GM19240 (cell line): ENCODE results near the gene SORCS2.
"Not testable (repeated sequence)": the region's sequence is repeated elsewhere in the genome, so short reads cannot be mapped to it uniquely, and the experiment has no call there.

Experiments
- DNase-seq: peaks from one replicate; pipeline ENCODE4 v3.0.0; 2011; ENCODE audit warnings: low spot score; ENCODE audit not compliant: insufficient read length

Gene SORCS2

DNA sequence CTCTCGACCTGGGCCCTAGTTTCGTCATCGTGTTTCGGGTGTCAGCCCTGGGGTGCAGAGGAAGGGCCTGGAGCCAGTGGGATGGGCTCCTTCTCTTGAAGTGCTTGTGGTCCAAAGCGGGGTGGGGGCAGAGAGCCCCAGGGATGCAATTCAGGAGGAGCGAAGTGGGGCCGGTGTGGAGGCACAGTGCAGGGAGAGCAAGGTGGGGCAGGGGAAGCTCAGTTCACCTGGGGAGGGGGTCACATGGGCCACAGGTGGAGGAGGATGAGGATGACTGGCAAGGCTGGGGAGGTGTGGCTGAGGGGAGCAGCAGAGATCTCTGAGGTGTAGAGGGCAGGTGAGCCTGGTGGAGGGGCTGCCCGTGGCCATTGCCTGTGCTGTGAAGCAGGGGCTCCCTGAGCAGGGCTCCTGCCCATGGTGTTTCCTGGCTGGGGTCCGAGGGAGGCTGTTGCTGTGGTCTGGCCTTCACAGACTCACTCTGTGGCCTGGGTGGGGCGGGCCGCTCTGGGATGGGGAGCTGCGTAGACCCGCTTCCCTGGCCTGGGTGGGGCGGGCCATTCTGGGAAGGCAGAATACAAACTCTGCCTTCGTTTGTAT, 6.9 kb downstream of the SORCS2 start:
- DNase-seq = no peak

DNA sequence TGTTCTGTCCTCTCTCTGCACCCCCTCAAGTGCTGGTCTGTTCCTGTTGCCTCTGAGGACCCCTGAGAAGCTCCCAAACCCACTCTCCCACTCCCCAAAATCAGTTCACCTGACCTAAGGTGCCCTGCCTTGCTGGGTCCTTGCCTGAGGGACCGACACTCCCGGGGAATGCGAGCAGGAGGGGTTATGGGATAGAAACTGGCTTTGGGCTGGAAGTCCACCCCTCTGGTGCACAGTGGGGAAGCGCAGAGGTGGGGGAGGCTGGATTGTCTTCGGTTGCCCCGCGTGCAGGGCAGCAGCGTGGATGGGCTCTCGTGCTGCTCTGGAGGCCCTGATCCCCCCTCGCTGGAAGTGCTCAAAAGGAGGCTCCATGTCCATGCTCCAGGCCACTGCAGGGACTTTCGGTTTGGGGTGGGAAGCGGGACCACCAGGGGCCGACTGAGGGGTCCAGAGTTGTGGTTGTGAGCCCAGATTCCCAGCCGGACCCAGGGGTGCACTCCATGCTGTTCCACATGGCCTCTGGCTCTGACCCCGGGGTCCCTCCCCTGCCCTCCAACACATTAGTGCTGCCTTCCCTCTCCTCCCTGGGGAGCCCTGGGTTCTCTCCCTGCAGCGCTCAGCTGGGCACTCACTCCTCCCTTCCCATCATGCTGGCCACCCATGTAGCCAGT, 7.6 kb downstream of the SORCS2 start:
- no peak for DNase-seq

DNA sequence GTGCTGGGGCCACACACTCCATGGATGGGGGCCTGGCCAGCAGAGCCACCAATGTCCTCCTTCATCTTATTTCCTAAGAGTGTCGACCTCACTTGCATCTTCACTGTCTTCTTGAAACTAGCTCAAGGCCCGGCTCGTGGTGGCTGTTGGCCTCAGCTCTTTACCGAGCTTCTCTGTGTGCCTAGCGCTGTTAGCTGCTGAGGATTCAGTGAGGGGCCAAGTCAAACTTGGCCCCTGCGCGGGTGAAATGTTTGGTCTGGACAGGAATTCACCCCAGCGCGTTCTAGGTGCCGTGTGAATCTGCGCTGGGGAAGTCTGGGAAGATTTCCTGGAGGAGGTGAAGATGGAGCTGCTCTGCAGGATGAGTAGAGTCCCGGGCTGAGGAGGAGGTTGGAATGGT, 8.5 kb downstream of the SORCS2 start:
- DNase-seq = no peak

DNA sequence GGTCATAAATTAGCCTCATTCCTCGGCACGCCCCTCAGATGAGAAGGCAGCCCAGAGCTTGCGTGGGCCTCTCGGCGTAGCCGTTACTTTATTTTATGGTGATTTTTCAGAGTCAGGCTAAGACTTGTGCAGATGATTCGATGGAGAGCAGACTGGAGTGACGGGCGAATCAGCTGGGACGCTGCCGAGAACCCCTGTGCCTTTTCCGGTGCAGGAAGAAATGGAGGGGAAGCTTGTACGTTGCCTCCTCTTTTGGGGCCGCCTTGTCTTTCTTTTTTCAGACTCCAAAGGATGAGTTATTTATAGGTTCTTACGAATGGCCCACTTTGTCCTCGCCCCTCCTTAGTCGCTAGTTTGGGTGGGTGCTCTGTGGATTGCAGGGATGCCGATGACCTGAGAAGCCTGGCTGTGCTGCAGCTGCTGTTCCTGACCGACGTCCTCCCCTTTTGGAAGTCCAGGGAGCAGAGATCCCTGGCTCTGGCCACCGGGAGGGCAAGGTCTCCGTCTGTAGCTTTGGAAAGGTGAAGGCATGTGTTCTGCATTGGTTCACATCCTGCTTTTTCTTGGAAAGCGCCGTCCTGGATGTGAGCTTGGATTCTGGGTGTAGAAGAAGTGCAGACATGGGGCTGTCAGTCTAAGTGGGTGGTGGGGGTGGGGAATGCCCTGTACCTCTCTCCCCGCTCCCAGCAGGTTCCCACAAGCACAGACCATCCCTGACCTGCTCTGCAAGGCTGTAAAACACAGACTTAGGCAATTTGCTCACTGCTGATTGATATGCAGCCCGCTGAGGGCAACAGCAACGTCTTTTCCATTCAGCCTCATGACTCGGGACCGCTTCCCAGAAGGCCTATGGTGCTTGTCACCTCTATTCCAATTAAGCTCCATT, 9.3 kb downstream of the SORCS2 start:
- no peak for DNase-seq

DNA sequence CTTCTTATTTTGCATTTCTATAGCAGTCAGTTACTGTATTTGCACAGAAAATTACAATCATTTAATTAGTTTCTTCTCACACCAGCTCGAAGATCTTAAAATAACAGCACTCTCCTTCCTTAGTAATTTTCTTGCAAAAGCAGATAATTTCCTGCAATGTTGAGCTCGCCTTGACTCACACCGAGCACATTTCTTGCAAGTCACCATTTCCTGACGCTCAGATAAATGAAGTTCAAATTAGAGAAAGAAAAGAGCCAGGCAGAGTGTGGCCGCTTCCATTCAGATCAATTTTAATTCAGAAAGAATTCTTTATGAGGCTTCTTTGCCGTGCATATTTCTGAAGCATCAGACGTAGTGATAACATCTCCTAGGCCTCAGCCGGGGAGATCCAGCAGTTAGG, 10.1 kb downstream of the SORCS2 start:
- DNase-seq = no peak

DNA sequence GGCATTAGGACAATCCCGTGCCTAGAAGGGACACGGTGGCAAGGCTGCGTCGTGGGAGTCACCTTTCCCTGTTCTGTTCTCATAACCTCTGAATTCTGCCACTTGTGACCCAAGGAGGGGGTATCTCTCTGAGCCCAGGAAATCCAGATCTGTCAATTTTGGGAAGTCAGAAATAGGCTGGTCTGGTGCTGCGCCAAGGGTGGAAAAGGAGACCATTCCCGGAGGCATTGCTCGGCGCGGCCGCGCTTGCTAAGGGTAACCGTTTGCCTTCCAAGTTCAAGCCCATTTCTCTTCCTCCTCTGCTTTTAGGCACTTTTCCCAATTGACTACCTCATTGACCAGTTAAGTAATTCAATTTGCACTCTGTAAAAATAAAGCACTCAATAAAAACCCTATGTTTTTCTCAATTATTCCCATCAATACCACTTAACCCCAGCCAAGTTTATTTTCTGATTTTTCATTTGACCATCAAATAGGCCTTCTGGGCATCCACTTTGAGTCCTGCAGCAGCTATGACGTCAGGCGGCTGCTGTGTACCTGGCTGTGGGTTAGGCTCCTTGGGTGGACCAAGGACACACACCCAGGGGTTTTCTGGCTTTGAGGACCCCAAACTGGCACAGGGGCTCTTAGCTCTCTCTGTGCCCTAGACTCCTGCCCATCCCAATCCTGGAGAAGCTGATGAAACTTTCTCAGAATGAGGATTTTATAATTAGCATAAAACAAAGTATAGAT, 12.5 kb downstream of the SORCS2 start:
- no peak for DNase-seq

DNA sequence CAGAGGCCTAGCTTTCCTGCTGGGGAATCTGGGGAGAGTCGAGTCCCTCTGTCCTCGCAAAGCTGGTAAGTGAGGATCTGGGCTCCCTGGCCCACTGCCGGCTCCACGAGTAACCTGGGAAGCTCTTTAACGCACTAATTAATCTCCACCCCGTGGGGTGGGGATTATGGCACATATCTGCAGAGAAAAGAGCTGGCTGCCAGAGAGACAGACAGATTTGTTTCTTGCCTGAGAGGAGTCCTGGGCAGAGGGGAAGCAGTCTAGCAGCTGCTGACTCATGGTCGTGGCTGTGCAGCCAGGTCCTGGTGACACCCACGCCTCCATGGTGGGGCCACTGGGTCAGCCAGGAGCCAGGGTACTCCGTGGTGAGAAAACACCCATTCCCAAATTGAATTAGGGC, 14.0 kb downstream of the SORCS2 start:
- DNase-seq = no peak

DNA sequence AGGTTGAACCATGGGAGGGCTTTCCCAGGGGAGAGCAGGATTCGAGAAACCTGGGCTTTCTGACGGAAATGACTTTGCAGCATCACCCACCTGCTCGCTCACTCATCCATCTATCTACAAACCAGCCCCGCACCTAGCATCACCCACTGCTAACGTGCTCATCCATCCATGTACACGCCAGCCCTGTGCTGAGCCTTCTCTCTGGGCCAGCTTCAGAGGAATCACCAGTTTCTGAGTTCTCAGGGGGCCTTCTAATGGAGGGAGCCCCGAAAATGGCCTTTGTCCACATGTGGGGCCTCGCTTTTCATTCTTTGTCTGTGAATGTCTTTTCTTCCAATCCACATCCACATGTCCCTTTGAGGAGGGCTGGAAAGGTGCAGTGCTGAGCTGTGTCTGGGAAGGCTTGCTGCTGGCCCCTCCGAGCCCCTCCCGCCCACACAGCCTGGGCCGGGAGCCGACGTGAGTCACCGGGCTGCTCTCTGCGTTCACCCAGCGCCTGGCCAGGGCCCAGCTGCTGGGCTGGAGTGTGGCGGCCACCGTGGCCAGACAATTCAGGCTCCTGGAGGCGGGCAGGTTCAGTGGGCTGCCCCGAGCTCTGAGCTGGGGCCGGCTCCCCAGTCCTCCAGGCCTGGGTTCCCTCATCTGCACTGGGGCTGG, 14.7 kb downstream of the SORCS2 start:
- no peak for DNase-seq

DNA sequence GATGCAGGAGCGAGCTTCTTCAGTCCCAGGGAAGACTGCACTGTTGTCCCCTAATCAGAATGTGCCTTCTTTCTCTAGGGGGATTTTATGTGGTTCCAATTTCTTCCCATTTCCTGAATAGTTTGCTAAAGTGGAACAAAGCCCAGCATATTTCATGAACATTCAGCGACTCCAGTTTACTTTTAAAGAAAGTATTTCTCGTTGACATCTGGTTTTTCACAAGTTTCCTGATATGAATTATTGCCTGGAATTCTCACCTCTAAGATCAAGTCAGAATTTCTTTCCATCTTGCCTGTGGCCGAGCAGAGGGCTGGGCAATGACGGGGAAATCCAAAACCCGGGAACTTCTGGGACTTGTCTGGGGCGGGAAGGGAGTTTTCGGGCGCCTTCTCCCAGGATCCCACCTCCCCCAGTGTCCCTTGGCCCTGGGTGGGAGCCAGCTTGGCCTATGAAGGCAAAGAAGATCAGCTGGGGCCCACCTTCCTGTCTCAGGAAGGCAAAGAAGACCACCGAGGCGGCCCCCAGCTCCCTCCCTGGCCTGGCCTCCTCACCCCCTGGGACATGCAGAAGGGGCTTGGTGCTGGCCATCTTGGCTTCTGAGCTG, 15.4 kb downstream of the SORCS2 start:
- DNase-seq = no peak

DNA sequence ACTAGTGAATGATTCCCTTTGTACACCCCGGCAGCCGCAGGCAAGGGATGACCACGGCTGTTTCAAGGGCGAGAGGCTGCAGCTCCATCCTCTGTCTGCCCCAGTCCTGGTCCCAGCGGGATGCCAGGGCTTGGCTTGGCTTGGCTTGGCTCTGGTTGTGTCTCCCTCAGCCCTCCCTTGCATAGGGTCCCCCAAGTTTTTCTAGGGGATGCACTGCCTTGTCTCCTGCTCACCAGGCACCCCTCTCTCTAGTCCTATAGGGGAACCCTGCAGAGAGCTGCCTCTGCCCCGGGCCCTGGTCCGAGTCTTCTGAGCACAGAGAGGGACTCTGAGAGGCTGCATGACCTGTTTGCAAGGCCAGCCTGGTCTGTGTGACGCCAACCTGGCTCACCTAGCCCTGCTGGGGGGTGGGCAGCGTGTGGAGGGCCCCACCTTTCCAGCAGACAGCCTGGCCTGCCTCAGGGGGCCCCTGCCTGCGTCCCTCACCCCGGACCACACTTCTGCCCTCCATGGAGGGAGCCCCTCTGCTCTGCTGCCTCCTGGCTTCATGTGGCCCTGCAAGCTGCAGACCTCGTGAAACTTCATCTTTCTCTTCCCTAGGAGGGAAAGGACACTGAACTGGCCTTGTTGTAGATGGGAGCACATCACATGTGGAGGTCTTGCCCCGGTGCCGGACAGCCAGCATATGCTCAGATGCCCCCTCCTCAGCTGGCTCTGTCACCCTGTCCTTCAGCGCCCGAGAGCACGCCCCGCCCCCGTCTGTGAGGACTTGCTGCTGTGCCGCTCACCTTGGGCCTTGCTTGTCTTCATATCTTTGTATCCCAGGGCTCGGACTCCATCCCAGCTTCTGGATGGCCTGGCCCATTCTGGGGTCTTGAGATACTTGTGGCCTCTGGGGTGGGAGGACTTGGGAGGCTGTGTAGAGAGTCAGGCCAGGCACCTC, 16.4 kb downstream of the SORCS2 start:
- no peak for DNase-seq

DNA sequence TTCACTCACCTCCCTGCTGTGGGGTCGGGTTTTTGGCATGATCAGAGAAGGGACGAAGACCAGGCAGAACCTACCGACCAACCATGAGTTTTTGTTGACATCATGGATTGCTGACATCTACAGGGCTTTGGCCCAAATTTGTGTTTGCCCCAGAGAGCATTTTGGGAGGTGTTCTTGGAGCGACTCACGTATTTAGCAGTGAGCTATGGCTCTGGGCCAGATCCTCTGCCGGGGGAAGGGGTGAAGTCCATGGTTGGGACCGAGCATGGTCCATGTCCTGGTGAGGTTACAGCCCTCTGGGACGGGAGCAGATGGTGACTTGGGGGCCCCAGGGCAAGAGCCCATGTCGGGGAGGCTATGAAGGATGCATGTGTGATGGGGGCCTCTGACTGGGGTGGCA, 17.4 kb downstream of the SORCS2 start:
- DNase-seq = no peak

DNA sequence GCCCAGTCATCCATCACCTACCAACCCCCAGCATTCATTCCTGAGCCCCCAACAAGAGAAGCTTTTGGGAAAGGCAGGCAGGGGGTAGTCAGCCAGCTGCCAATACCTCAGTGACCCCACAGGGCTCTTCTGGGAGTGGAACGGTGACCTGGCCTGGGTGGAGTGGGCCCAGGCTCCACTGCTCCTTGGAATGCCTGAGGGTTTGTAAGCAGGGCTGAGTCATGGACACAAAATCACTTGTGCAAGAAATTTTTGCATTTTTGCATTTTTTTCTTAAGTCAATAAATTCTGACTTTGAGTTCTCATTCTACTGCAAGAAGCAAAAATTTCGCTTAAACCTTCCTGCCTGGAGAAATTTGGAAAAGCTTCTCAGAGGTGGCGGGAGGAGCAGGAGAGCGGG, 18.5 kb downstream of the SORCS2 start:
- no peak for DNase-seq

DNA sequence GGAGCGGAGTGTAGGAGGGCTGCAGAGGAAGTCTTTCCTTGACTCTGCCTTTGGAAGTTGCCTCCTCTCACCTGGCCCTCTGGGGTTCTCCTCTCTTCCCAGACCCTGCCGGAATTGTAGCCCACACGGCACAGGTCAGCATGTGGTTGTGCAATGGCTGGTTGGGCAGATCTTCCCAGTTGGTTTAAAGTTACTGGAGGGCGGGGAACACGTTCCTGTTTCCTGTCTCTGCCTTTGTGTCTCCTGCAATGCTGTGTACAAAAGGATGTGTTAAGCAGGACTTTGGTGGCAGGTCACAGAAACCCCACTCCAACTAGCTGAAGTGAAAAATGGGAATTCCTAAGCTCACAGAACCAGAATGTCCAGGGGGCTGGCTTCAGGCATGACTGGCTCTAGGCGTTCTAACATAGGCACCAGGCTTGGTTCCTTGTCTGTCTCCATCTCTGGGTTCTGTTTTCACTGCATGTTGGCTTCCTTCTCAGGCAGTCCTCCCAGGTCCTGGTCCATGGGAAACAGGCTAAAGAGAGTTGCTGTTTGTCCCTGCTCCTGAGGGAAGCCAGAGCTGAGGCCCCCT, 19.9 kb downstream of the SORCS2 start:
- DNase-seq = no peak

DNA sequence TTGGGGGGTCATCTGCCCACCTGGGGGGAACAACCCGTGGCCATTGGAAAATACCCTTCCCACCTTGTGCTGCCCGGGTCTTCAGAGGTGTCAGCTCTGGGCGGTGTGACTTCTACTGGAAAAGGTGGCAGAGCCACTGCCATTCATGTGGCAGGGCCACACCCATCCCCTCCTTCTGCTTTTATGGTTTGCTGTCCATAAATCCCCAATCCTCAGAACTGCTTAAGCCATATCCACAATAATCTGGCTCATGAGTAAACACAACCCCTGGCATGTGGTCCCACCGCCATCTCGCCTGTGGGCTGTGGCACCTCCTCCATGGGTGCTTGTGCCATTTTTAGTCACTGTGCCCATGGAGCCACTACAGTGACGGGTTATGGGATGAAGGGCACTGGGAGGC, 20.6 kb downstream of the SORCS2 start:
- no peak for DNase-seq

DNA sequence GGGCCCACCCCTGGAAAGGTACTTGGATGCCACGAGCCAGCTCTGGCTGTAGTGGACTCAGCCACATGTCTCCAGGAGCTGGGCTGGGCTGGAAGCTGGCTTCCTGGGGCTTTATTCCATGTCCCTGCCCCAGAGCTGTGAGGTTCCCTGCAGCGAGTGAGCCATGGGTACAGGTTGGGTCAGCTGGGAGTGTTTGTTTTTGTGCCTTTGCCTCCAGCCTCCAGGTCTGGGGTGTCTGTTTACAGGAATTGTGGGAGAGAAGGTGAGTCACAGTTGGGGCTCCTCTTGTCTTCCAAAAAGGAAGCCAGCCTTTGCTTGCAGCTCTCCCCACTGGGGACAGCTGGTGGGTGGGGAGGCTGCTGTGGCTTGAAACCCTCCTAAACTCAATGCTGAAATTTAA, 21.5 kb downstream of the SORCS2 start:
- no peak for DNase-seq

DNA sequence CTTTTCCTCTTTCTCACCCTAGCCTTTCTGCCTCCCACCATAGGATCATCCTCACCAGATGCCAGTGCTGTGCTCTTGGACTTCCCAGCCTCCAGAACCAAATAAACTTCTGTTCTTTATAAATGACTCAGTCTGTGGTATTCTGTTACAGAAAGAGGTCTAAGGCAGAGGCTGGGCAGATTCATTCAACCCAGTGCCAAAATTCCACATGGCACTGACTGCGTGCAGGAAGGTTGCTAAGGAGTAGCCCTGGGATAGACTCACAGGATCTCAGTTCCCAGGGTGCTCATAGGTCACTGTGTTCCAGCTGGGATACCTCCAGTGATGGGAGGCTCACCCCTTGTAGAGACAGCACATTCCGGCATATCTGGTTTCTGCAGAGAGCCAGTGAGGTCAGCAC, 22.0 kb downstream of the SORCS2 start:
- no peak for DNase-seq

DNA sequence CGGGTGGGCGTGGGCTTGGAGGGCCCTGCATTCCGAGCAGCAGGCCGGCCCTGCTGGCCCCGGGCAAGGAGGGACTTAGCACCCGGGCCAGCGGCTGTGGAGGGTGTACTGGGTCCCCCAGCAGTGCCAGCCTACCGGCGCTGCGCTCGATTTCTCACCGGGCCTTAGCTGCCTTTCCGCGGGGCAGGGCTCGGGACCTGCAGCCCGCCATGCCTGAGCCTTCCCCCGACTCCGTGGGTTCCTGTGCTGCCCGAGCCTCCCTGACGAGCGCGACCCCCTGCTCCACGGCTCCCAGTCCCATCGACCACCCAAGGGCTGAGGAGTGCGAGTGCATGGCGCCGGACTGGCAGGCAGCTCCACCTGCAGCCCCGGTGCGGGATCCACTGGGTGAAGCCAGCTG, 22.8 kb downstream of the SORCS2 start:
- DNase-seq = not testable (repeated sequence)

DNA sequence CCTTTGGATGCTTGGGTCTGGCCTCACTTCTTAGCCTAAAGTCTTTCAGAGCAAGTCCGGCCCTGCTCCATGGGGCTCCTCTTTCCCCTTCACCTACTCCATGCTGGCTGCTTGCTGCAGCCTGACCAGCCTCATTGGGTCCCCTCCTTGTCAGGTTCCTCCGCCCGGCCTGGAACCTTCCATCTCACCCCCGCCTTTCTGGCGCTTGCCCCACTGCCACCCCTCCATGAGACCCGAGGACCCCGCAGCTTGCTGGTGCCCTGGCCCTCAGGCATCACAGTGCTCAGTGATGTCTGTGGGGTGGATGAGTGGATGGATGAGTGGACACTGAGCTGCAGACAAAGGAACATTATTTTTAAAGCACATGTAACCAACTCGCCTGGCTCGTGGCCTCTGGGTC, 24.7 kb downstream of the SORCS2 start:
- DNase-seq = no peak
